OCI-LY1 (cell line): ENCODE data around the gene CELF6.

Source experiments
- H2AFZ ChIP-seq: fragments of 200-600 bp; sonication (generic), shearing (Covaris generic); 2 replicates; pipeline ENCODE4 v1.6.0; 2014; ENCODE audit warnings: antibody characterized with exemption, mild to moderate bottlenecking, low read length
- H3F3A ChIP-seq: fragments of 200-600 bp; sonication (generic), shearing (Covaris generic); 2 replicates; pipeline ENCODE4 v1.6.0; 2014; ENCODE audit warnings: mild to moderate bottlenecking, antibody characterized with exemption, low read length, moderate library complexity; ENCODE audit not compliant: insufficient read depth
- H3K27ac ChIP-seq: fragments of 200-600 bp; sonication (generic); 2 replicates; pipeline ENCODE4 v1.5.1; 2014; ENCODE audit warnings: low read length, mixed run types, mild to moderate bottlenecking, low read depth; ENCODE audit not compliant: poor library complexity, severe bottlenecking
- H3K27me3 ChIP-seq: fragments of 200-600 bp; sonication (generic); 2 replicates; pipeline ENCODE4 v1.6.0; 2014; ENCODE audit warnings: antibody characterized with exemption, mild to moderate bottlenecking, low read length, moderate library complexity; ENCODE audit not compliant: insufficient read depth
- H3K36me3 ChIP-seq: fragments of 200-600 bp; sonication (generic); 2 replicates; pipeline ENCODE4 v1.6.1; 2014; ENCODE audit warnings: mild to moderate bottlenecking, antibody characterized with exemption, low read length, moderate library complexity, mixed read lengths; ENCODE audit not compliant: insufficient read depth
- H3K4me1 ChIP-seq: fragments of 200-600 bp; sonication (generic); 2 replicates; pipeline ENCODE4 v1.5.1; 2014; ENCODE audit warnings: mild to moderate bottlenecking, low read length, moderate library complexity; ENCODE audit not compliant: insufficient read depth, severe bottlenecking
- H3K4me2 ChIP-seq: fragments of 200-600 bp; sonication (generic), shearing (Covaris generic); 2 replicates; pipeline ENCODE4 v1.6.1; 2014; ENCODE audit warnings: low read length
- H3K4me3 ChIP-seq: fragments of 200-600 bp; sonication (generic); 2 replicates; pipeline ENCODE4 v1.5.1; 2014; ENCODE audit warnings: low read length, low read depth, mild to moderate bottlenecking, mixed read lengths; ENCODE audit not compliant: poor library complexity, severe bottlenecking
- H3K79me2 ChIP-seq: fragments of 200-600 bp; shearing (Covaris generic); 2 replicates; pipeline ENCODE4 v1.6.1; 2016; ENCODE audit warnings: mixed run types, low read length, mixed read lengths; ENCODE audit not compliant: insufficient read depth
- H3K9ac ChIP-seq: fragments of 200-600 bp; sonication (generic), shearing (Covaris generic); 2 replicates; pipeline ENCODE4 v1.6.1; 2014; ENCODE audit warnings: mild to moderate bottlenecking, low read length, mixed read lengths
- H3K9me2 ChIP-seq: fragments of 200-600 bp; sonication (generic), shearing (Covaris generic); 2 replicates; pipeline ENCODE4 v1.6.1; 2014; ENCODE audit warnings: low read depth, mild to moderate bottlenecking, low read length, mixed read lengths
- H3K9me3 ChIP-seq: fragments of 200-600 bp; shearing (Covaris generic); 2 replicates; pipeline ENCODE4 v1.6.1; 2014; ENCODE audit warnings: low read length, mixed read lengths
- H4K20me1 ChIP-seq: fragments of 200-600 bp; sonication (generic), shearing (Covaris generic); 2 replicates; pipeline ENCODE4 v1.6.0; 2016; ENCODE audit warnings: mild to moderate bottlenecking, low read length; ENCODE audit not compliant: insufficient read depth
- CTCF ChIP-seq: fragments of 200-600 bp; sonication (generic), shearing (Covaris generic); IDR thresholded peaks from 2 replicates; pipeline ENCODE4 v1.5.1; 2017; ENCODE audit warnings: mild to moderate bottlenecking, antibody characterized with exemption, low read length, moderate library complexity, mixed read lengths
- EZH2 ChIP-seq: fragments of 200-600 bp; sonication (generic), shearing (Covaris generic); IDR thresholded peaks from 2 replicates; pipeline ENCODE4 v1.8.0; 2017; ENCODE audit warnings: borderline replicate concordance, mixed run types, mild to moderate bottlenecking, antibody characterized with exemption, low read length, moderate library complexity, mixed read lengths

The CELF6 gene

DNA sequence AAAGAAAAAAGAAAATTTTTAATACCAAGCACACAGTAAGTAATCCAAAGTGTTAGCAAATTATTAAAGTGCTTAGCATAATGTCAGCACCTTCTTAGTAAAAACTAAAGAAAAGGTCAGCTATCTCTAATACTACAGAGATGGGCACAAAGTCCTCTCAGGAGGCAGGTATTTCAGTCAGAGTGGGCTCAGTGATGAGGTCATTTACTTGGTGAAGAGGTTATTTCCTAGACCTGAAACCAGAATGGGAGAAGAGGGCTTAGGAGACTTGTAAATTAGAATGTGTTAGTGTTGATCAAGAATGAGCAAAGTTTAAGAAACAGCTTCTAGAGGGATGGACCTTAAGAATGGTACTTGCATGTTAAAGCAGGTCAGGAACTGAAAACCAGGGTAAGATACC, 80.3 kb downstream of the CELF6 start:
- H3K4me2 ChIP-seq = no peak overlapping the region
- no peaks in the 10 kb centered on the region for H4K20me1 ChIP-seq
- no peaks in the 10 kb centered on the region for H3K27me3 ChIP-seq
- no peak overlapping the region for H3K27ac ChIP-seq
- no peaks in the 10 kb centered on the region for H3F3A ChIP-seq
- H3K4me3 ChIP-seq = no peak overlapping the region
- no peak overlapping the region for H2AFZ ChIP-seq
- no peaks in the 10 kb centered on the region for H3K9me3 ChIP-seq
- peaks cover 49% of the 10 kb centered on the region for H3K36me3 ChIP-seq
- no peaks in the 10 kb centered on the region for H3K4me1 ChIP-seq
- no peaks in the 10 kb centered on the region for H3K79me2 ChIP-seq
- H3K9me2 ChIP-seq = no peaks in the 10 kb centered on the region
- H3K9ac ChIP-seq = no peak overlapping the region
- TF ChIP-seq EZH2 (no peak), CTCF (no peak)

DNA sequence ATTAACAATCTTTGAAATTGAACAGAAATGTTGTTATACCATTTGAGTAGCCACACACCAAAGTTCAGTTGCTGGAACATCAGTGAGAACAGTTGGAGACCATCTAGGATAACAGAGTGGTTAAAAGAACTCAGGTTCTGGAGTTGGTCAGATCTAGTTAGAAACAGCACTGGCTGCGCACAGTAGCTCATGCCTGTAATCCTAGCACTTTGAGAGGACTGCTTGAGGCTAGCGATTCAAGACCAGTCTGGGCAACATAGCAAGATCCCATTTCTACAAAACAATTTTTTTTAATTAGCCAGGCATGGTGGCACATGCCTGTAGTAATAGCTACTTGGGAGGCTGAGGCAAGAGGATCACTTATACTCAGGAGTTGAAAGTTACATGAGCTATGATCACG, 81.4 kb downstream of the CELF6 start:
- Histone ChIP-seq H3K4me2 (no peak overlapping the region), H3K9me3 (no peaks in the 10 kb centered on the region), H3K4me1 (no peaks in the 10 kb centered on the region), H3K9me2 (no peaks in the 10 kb centered on the region), H3K27me3 (no peaks in the 10 kb centered on the region), H3K4me3 (no peak overlapping the region), H3K9ac (no peak overlapping the region), H4K20me1 (no peaks in the 10 kb centered on the region), H3F3A (no peaks in the 10 kb centered on the region), H3K27ac (no peak overlapping the region), H3K79me2 (no peaks in the 10 kb centered on the region), H2AFZ (no peak overlapping the region), H3K36me3 (peaks cover 39% of the 10 kb centered on the region)
- TF ChIP-seq CTCF (no peak), EZH2 (no peak)

DNA sequence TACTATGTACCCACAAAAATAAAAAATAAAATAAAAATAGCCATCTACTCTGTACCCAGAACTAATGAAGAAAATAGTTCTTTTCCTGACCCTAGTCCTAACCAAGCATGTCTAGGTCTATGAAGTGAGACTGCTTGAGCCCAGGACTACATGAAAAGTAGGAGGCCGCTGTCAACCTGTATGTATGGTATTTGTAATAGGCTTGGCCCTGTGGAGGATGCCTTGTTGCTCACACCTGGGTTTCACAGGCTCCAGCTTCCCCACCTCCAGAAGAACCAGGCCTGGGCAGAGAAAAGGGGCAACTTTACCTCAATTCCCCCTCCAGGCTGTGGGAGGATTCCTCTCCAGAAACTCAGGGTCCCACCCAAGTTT, 82.1 kb downstream of the CELF6 start:
- no peaks in the 10 kb centered on the region for H4K20me1 ChIP-seq
- no peaks in the 10 kb centered on the region for H3K9me3 ChIP-seq
- no peaks in the 10 kb centered on the region for H3K79me2 ChIP-seq
- no peaks in the 10 kb centered on the region for H3K9me2 ChIP-seq
- no peak overlapping the region for H3K27ac ChIP-seq
- H3K9ac ChIP-seq = no peak overlapping the region
- no peak overlapping the region for H3K4me3 ChIP-seq
- no peaks in the 10 kb centered on the region for H3K27me3 ChIP-seq
- no peak overlapping the region for H3K4me2 ChIP-seq
- H3F3A ChIP-seq = no peaks in the 10 kb centered on the region
- H2AFZ ChIP-seq = no peak overlapping the region
- H3K36me3 ChIP-seq = peaks cover 31% of the 10 kb centered on the region
- H3K4me1 ChIP-seq = no peaks in the 10 kb centered on the region
- TF ChIP-seq CTCF = no peak
